Omental fat pad (tissue), 4 donors: ENCODE data around the gene BCL6. TPM values are rescaled to one million over a fixed set of nuclear protein-coding genes. Genes with fewer than 3 reads are reported as not detected.

Experiments used
- ATAC-seq: fragments of 150-250 bp; one replicate; pipeline ENCODE4 v1.9.1; 2016; ENCODE audit warnings: mild to moderate bottlenecking, moderate library complexity; ENCODE audit not compliant: low FRiP score
- DNase-seq: peaks from one replicate; pipeline ENCODE4 v3.0.0-alpha.2; 2019; ENCODE audit warnings: low spot score
- CTCF ChIP-seq, 3 donors: fragments of 450-650 bp; IDR thresholded peaks; one replicate each; pipeline ENCODE4 v1.5.1; 2016 to 2017; ENCODE audit warnings: antibody characterized with exemption in 3 of 3, mild to moderate bottlenecking in 3 of 3, moderate library complexity in 2 of 3
- total RNA-seq, 4 donors: library from RNA; depleted of rRNA; stranded (reverse); fragments of >200 nt; gene quantifications; one replicate each; pipeline ENCODE4 v1.1.0, GENCODE V29; 2016

The BCL6 gene
- total RNA-seq, 4 donors from 2014 or later, result 148 to 323 (median 179) TPM

DNA sequence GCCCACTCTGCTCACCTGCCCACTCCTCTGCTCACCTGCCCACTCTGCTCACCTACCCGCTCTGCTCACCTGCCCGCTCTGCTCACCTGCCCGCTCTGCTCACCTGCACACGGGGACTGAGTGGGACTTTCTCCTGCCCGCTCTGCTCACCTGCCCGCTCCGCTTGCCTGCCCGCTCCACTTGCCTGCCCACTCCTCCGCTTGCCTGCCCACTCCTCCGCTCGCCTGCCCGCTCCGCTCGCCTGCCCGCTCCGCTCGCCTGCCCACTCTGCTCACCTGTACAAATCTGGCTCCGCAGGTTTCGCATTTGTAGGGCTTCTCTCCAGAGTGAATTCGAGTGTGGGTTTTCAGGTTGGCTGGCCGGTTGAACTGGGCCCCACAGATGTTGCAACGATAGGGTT, 20.0 kb downstream of the BCL6 start:
- no peak for TF ChIP-seq CTCF (IDR thresholded peaks at IDR 0.05)
- DNase-seq (no peak), ATAC-seq (no peak)

- DNase-seq (no peak), ATAC-seq (no peak)
- TF ChIP-seq CTCF (IDR thresholded peaks at IDR 0.05), result no peak
Measured at GRCh38 chr3:187722206-187722612, 23.1 kb downstream of the BCL6 start.

DNA sequence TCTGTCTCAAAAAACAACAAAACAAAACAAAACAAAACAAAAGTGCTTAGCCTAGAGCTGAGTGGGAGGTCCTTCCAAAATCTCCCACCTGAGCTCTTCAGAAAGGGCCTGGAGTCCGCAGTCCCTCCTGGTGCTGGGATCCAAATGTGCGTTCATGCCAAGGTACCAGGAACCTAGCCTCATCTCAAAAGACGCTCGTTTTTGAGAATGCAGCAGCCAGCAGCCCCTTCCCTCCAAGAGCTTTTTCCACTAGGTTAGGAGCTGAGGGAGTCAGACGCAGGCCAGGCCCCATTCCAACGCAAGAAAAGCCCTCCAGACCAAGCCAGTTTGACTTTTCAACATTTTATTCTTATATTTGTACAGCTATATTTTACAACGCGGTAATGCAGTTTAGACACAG, 24.2 kb downstream of the BCL6 start:
- no peak for TF ChIP-seq CTCF (IDR thresholded peaks at IDR 0.05)
- ATAC-seq (no peak), DNase-seq (no peak)

- no peak for DNase-seq
- ATAC-seq, result no peak
- no peak for TF ChIP-seq CTCF (IDR thresholded peaks at IDR 0.05)
Measured at GRCh38 chr3:187720337-187720670, 25.0 kb downstream of the BCL6 start.

DNA sequence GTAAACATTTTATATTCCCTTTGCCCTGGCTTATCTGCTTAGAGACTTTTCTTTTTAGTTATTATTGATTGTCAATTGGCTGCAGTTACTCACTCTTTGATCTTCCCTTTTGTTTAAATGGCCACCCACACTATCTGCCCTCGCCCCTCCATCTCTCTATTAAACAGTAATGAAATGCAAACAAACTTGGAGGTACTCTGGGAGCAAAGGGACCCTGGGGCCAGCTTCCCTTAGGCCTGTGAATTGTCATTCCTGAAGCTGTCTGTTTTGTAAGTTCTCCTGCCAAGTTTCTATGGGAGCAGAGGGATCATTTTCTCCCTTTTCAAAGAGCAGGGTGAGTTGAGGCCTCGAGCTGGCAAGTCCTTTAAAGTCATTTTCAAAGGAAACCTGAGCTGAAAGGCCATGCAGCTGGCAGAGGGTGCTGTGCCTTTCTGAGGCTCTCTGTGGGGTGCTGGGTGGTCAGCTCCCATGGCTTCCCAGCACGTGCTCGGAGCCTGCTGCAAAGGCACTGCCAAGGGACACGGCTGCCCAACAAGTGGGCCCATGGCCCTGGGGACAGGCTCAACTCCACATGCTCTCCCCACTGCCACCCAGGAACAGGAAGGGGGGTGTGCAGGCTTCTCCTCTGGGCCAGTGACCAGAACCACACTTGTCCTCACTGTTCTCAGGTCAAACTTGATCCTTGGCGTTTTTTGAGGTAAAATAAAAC, 25.5 kb downstream of the BCL6 start:
- no peak for ATAC-seq
- no peak for TF ChIP-seq CTCF (IDR thresholded peaks at IDR 0.05)
- no peak for DNase-seq

- no peak for ATAC-seq
- TF ChIP-seq CTCF (IDR thresholded peaks at IDR 0.05), result no peak
- no peak for DNase-seq
Measured at GRCh38 chr3:187718802-187719201, 26.5 kb downstream of the BCL6 start.

GRCh38 chr3:187717572-187717971, 27.7 kb downstream of the BCL6 start:
- no peak for TF ChIP-seq CTCF (IDR thresholded peaks at IDR 0.05)
- ATAC-seq (peak; percentile 27), DNase-seq (no peak)
